Activated naive CD8-positive, alpha-beta T cell treated with anti-CD3 and anti-CD28 coated beads, Interleukin-2, amount 10 ng/mL, durations not matched to agents 7 days and 5 days (primary cell): ENCODE data around the gene SIGLEC14. TPM values are rescaled to one million over a fixed set of nuclear protein-coding genes. Genes with fewer than 3 reads are reported as not detected.
"Not testable (repeated sequence)": the region's sequence is repeated elsewhere in the genome, so short reads cannot be mapped to it uniquely, and the experiment has no call there.

ENCODE experiments used
- ATAC-seq: fragments of 150-1000 bp; cut with Tn5 transposase; one replicate; pipeline ENCODE4 v1.10.0; 2021; ENCODE audit warnings: low read depth, moderate library complexity
- POLR2A ChIA-PET: fragments of 350-600 bp; sonication (Branson Sonifier 250); formaldehyde crosslinking; loops from one replicate; lab custom pipeline; 2021; ENCODE audit warnings: antibody characterized with exemption; lab: Charles Lee
- DNase-seq: peaks from one replicate; pipeline ENCODE4 v3.0.0; 2021
- H3K27ac Mint-ChIP-seq: one replicate; pipeline ENCODE4 v1.8.0; 2022; ENCODE audit warnings: mild to moderate bottlenecking, mixed read lengths
- H3K27me3 Mint-ChIP-seq: one replicate; pipeline ENCODE4 v1.8.0; 2022; ENCODE audit warnings: mild to moderate bottlenecking, moderate library complexity, mixed read lengths
- H3K36me3 Mint-ChIP-seq: one replicate; pipeline ENCODE4 v1.8.0; 2021; ENCODE audit warnings: mild to moderate bottlenecking, mixed read lengths
- H3K4me1 Mint-ChIP-seq: one replicate; pipeline ENCODE4 v1.8.0; 2021; ENCODE audit warnings: mixed read lengths
- H3K4me3 Mint-ChIP-seq: one replicate; pipeline ENCODE4 v1.8.0; 2022; ENCODE audit warnings: mild to moderate bottlenecking, moderate library complexity, mixed read lengths
- H3K9me3 Mint-ChIP-seq: one replicate; pipeline ENCODE4 v1.8.0; 2021; ENCODE audit warnings: mixed read lengths
- total RNA-seq, 2 experiments: library from RNA; stranded (reverse); gene quantifications; one replicate each; pipeline ENCODE4 v1.2.3, GENCODE V29; 2021

SIGLEC14 gene
- under 1 TPM; 0.33 to 0.57 TPM for total RNA-seq

- not testable (repeated sequence) for H3K36me3 Mint-ChIP-seq
- peaks cover 21% of the 10 kb centered on the region for H3K27me3 Mint-ChIP-seq
These were observed at the start of gene SIGLEC14 for GRCh38 chr19:51646730-51647129. Gene SIGLEC14 (minus strand): TSS chr19:51646825. CDS start chr19:51646759, 66 bp downstream.

GRCh38 chr19:51695702-51696315 is 49.2 kb upstream of the SIGLEC14 start:
- Mint-ChIP-seq H3K4me1 (no peaks in the 10 kb centered on the region), H3K36me3 (no peaks in the 10 kb centered on the region), H3K4me3 (no peak overlapping the region), H3K27ac (no peak overlapping the region), H3K9me3 (peaks cover 2% of the 10 kb centered on the region), H3K27me3 (peaks cover 5% of the 10 kb centered on the region)
- no peak for ATAC-seq
- POLR2A ChIA-PET: no interaction called here
- DNase-seq: no peak

More at GRCh38 chr19:51646730-51647129, at the start of gene SIGLEC14:
- H3K27ac Mint-ChIP-seq, H3K4me1 Mint-ChIP-seq, DNase-seq, H3K9me3 Mint-ChIP-seq, ATAC-seq, H3K4me3 Mint-ChIP-seq, POLR2A ChIA-PET: not testable (repeated sequence)

GRCh38 chr19:51695088-51695487 is 48.5 kb upstream of the SIGLEC14 start:
- POLR2A ChIA-PET: interaction anchor here (0.8 to 1.1 kb wide), 2 partner anchors 9 to 506 kb away, joined by 3 read pairs; no protein-coding TSS in a partner anchor
- DNase-seq: no peak
- peaks cover 2% of the 10 kb centered on the region for H3K9me3 Mint-ChIP-seq

GRCh38 chr19:51694318-51695085 is 47.9 kb upstream of the SIGLEC14 start:
- ATAC-seq (no peak), DNase-seq (no peak)
- POLR2A ChIA-PET: interaction anchor here (0.8 to 1.1 kb wide), 2 partner anchors 10 to 505 kb away, joined by 3 read pairs; no protein-coding TSS in a partner anchor
- Mint-ChIP-seq H3K36me3 (no peaks in the 10 kb centered on the region), H3K27ac (no peak overlapping the region), H3K9me3 (peaks cover under 1% of the 10 kb centered on the region), H3K27me3 (peaks cover 5% of the 10 kb centered on the region), H3K4me3 (no peak overlapping the region), H3K4me1 (no peaks in the 10 kb centered on the region)

More at GRCh38 chr19:51695088-51695487, 48.5 kb upstream of the SIGLEC14 start:
- Mint-ChIP-seq H3K4me1 (no peaks in the 10 kb centered on the region), H3K4me3 (no peak overlapping the region), H3K27me3 (peaks cover 5% of the 10 kb centered on the region), H3K27ac (no peak overlapping the region), H3K36me3 (no peaks in the 10 kb centered on the region)
- no peak for ATAC-seq

- no peak for DNase-seq
- Mint-ChIP-seq H3K36me3 (no peaks in the 10 kb centered on the region), H3K4me1 (no peaks in the 10 kb centered on the region), H3K9me3 (no peaks in the 10 kb centered on the region), H3K27ac (no peak overlapping the region), H3K27me3 (peaks cover 5% of the 10 kb centered on the region), H3K4me3 (no peak overlapping the region)
- no peak for ATAC-seq
- POLR2A ChIA-PET: no interaction called here
These were observed 47.2 kb upstream of the SIGLEC14 start for GRCh38 chr19:51693819-51694218.

GRCh38 chr19:51693260-51693659 is 46.6 kb upstream of the SIGLEC14 start, which contains the start of gene SPACA6:
Gene SPACA6 (plus strand): TSS chr19:51693330. CDS start chr19:51693527, 197 bp downstream.
- Mint-ChIP-seq H3K4me1 (peaks cover 4% of the 10 kb centered on the region), H3K4me3 (no peak within 1 kb of the TSS), H3K36me3 (no peaks in the 10 kb centered on the region), H3K27ac (no peak within 1 kb of the TSS), H3K27me3 (peaks cover 10% of the 10 kb centered on the region), H3K9me3 (no peaks in the 10 kb centered on the region)
- POLR2A ChIA-PET: no interaction called here
- DNase-seq (no peak), ATAC-seq (no peak)

- no peak overlapping the region for H3K4me3 Mint-ChIP-seq
- peaks cover 17% of the 10 kb centered on the region for H3K27me3 Mint-ChIP-seq
- no peak for DNase-seq
- ATAC-seq: no peak
- no peaks in the 10 kb centered on the region for H3K36me3 Mint-ChIP-seq
- H3K27ac Mint-ChIP-seq: no peak overlapping the region
- H3K4me1 Mint-ChIP-seq: peaks cover 4% of the 10 kb centered on the region
- no peaks in the 10 kb centered on the region for H3K9me3 Mint-ChIP-seq
- POLR2A ChIA-PET: no interaction called here
These were observed 45.8 kb upstream of the SIGLEC14 start for GRCh38 chr19:51692468-51692867.

GRCh38 chr19:51691584-51692428 is 45.2 kb upstream of the SIGLEC14 start:
- Mint-ChIP-seq H3K4me3 (no peak overlapping the region), H3K9me3 (no peaks in the 10 kb centered on the region)
- POLR2A ChIA-PET: no interaction called here

GRCh38 chr19:51691074-51691583 is 44.5 kb upstream of the SIGLEC14 start:
- H3K9me3 Mint-ChIP-seq: peaks cover 1% of the 10 kb centered on the region
- POLR2A ChIA-PET: no interaction called here
- peaks cover 17% of the 10 kb centered on the region for H3K27me3 Mint-ChIP-seq
- H3K36me3 Mint-ChIP-seq: no peaks in the 10 kb centered on the region
- H3K27ac Mint-ChIP-seq: peak overlapping the region; percentile 45
- peak overlapping the region; percentile 42 for H3K4me3 Mint-ChIP-seq
- ATAC-seq (no peak), DNase-seq (no peak)
- peaks cover 4% of the 10 kb centered on the region for H3K4me1 Mint-ChIP-seq

More at GRCh38 chr19:51691584-51692428, 45.2 kb upstream of the SIGLEC14 start:
- Mint-ChIP-seq H3K27me3 (peaks cover 17% of the 10 kb centered on the region), H3K36me3 (no peaks in the 10 kb centered on the region), H3K27ac (peak overlapping the region; percentile 45), H3K4me1 (peaks cover 4% of the 10 kb centered on the region)
- no peak for DNase-seq
- ATAC-seq: no peak

GRCh38 chr19:51690454-51691073 is 43.9 kb upstream of the SIGLEC14 start:
- peak overlapping the region; percentile 79 for H3K4me3 Mint-ChIP-seq
- peak overlapping the region; percentile 78 for H3K27ac Mint-ChIP-seq
- H3K27me3 Mint-ChIP-seq: peaks cover 17% of the 10 kb centered on the region
- POLR2A ChIA-PET: no interaction called here
- peaks cover 2% of the 10 kb centered on the region for H3K9me3 Mint-ChIP-seq
- H3K36me3 Mint-ChIP-seq: no peaks in the 10 kb centered on the region
- peaks cover 4% of the 10 kb centered on the region for H3K4me1 Mint-ChIP-seq
- DNase-seq (peak; percentile 58), ATAC-seq (peak; percentile 69)

- Mint-ChIP-seq H3K4me1 (peaks cover 4% of the 10 kb centered on the region), H3K27ac (peak overlapping the region; percentile 78), H3K9me3 (peaks cover 5% of the 10 kb centered on the region), H3K27me3 (peaks cover 18% of the 10 kb centered on the region), H3K36me3 (peaks cover 2% of the 10 kb centered on the region), H3K4me3 (peak overlapping the region; percentile 79)
- POLR2A ChIA-PET: no interaction called here
- no peak for ATAC-seq
- no peak for DNase-seq
These were observed 43.3 kb upstream of the SIGLEC14 start for GRCh38 chr19:51689751-51690453.
